AG04449 (cell line): ENCODE measurements around the gene SKIC3.

Experiments
- CTCF ChIA-PET: fragments of 350-600 bp; formaldehyde crosslinking; extraction: SDS; loops from one replicate; lab custom pipeline; 2021; ENCODE audit warnings: antibody characterized with exemption; lab: Yijun Ruan, JAX
- POLR2A ChIA-PET: fragments of 400-600, 350-600 bp; formaldehyde crosslinking; extraction: SDS; loops from one replicate; lab custom pipeline; 2020; ENCODE audit warnings: antibody characterized with exemption, inconsistent platforms; lab: Yijun Ruan, JAX
- DNase-seq: peaks from one replicate; pipeline ENCODE4 v3.0.0-alpha.2; 2010; ENCODE audit warnings: low read depth, low spot score
- H3K4me3 ChIP-seq: 2 replicates; pipeline ENCODE4 v1.5.1; 2011; ENCODE audit warnings: low read depth, mild to moderate bottlenecking, control low read depth, low read length
- TF ChIP-seq, protein P1 (sequence below): IDR thresholded peaks from one replicate; pipeline ENCODE4 v1.5.1; 2011; ENCODE audit warnings: mild to moderate bottlenecking, moderate library complexity, low read length, control low read depth, inconsistent platforms; ENCODE audit not compliant: insufficient read depth; ENCODE audit errors: missing control alignments

Gene SKIC3

GRCh38 chr5:95526871-95527270 is 27.9 kb downstream of the SKIC3 start:
- POLR2A ChIA-PET: no interaction called here
- CTCF ChIA-PET: no interaction called here
- TF ChIP-seq, protein P1, sequence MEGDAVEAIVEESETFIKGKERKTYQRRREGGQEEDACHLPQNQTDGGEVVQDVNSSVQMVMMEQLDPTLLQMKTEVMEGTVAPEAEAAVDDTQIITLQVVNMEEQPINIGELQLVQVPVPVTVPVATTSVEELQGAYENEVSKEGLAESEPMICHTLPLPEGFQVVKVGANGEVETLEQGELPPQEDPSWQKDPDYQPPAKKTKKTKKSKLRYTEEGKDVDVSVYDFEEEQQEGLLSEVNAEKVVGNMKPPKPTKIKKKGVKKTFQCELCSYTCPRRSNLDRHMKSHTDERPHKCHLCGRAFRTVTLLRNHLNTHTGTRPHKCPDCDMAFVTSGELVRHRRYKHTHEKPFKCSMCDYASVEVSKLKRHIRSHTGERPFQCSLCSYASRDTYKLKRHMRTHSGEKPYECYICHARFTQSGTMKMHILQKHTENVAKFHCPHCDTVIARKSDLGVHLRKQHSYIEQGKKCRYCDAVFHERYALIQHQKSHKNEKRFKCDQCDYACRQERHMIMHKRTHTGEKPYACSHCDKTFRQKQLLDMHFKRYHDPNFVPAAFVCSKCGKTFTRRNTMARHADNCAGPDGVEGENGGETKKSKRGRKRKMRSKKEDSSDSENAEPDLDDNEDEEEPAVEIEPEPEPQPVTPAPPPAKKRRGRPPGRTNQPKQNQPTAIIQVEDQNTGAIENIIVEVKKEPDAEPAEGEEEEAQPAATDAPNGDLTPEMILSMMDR: no peak
- no peak for DNase-seq
- H3K4me3 ChIP-seq: no peak overlapping the region

- DNase-seq: no peak
- ChIA-PET POLR2A (no interaction called here), CTCF (no interaction called here)
- no peak overlapping the region for H3K4me3 ChIP-seq
- TF ChIP-seq, protein P1: no peak
These were observed 30.4 kb downstream of the SKIC3 start for GRCh38 chr5:95524423-95524822.

GRCh38 chr5:95520206-95520605 is 34.6 kb downstream of the SKIC3 start:
- CTCF ChIA-PET: no interaction called here
- DNase-seq: no peak
- no peak overlapping the region for H3K4me3 ChIP-seq
- POLR2A ChIA-PET: no interaction called here
- TF ChIP-seq, protein P1: no peak

GRCh38 chr5:95519681-95520080 is 35.1 kb downstream of the SKIC3 start:
- ChIA-PET POLR2A (no interaction called here), CTCF (no interaction called here)
- no peak for DNase-seq

DNA sequence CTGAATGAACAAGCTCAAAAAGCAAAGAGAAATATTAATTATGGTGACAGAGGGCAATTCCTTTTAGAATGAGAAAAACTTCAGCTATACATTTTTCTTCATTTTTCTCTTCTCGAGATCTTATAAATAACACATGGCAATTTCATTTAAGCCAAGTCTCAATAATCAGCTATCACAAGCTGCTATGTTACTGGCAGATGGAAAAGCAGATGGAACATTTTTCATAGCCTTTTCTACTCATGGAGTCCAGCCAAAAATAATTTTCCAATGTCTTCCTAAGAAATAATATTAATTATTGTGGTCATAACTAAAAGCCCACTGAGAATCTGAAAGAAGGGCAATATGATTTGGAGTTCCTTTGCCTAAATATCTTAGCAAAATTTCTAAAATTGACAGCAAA is 35.6 kb downstream of the SKIC3 start:
- TF ChIP-seq, protein P1: no peak
- no peak for DNase-seq
- CTCF ChIA-PET: interaction anchor here (1.0 kb wide), 1 partner anchor 328 kb away, joined by 3 read pairs; no protein-coding TSS in a partner anchor
- no peak overlapping the region for H3K4me3 ChIP-seq
- POLR2A ChIA-PET: no interaction called here

More at GRCh38 chr5:95519681-95520080, 35.1 kb downstream of the SKIC3 start:
- TF ChIP-seq, protein P1: no peak
- H3K4me3 ChIP-seq: no peak overlapping the region

GRCh38 chr5:95518417-95518816 is 36.4 kb downstream of the SKIC3 start:
- no peak overlapping the region for H3K4me3 ChIP-seq
- no peak for DNase-seq
- CTCF ChIA-PET: interaction anchor here (1.0 kb wide), 1 partner anchor 328 kb away, joined by 3 read pairs; no protein-coding TSS in a partner anchor
- TF ChIP-seq, protein P1: no peak
- POLR2A ChIA-PET: no interaction called here
